Transverse colon (tissue), 3 donors: ENCODE data around the gene VPS35L.

Experiments
- EP300 ChIP-seq: sonication (generic); formaldehyde crosslinking; IDR thresholded peaks from one replicate; pipeline ENCODE4 v1.6.1; 2017; ENCODE audit warnings: antibody characterized with exemption, low read depth
- TF ChIP-seq, protein P1 (sequence below), 5 experiments: fragments of 200-600 bp in 3 of 5; fragments of 450-650 bp in 2 of 5; sonication (generic) in 3 of 5; IDR thresholded peaks; 1 replicate in 2 of 5; 2 replicates in 3 of 5; pipeline ENCODE4 v1.5.1; 2016 to 2017; ENCODE audit warnings: antibody characterized with exemption in 5 of 5, inconsistent platforms in 3 of 5, mild to moderate bottlenecking in 2 of 5, moderate library complexity in 1 of 5

DNA sequence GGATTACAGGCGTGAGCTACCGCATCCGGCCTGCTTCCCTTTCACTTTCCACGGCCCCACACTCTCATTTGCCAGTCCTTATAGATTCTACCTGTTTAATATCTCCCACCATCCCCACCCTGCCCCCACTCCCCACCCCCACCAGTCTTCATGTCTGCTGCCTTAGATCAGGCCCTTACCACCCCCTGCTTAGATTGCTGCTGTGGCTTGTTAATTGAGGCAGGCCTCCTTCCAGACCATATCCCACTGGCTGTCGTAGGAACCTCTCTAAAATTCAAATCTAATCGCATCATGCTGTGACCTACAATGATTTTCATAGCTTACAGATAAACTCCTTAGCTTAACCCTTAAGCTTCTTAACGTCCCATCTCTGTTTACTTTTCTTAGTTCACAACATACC lies 167.5 kb downstream of the VPS35L start:
- no peak for TF ChIP-seq EP300
- TF ChIP-seq, protein P1, sequence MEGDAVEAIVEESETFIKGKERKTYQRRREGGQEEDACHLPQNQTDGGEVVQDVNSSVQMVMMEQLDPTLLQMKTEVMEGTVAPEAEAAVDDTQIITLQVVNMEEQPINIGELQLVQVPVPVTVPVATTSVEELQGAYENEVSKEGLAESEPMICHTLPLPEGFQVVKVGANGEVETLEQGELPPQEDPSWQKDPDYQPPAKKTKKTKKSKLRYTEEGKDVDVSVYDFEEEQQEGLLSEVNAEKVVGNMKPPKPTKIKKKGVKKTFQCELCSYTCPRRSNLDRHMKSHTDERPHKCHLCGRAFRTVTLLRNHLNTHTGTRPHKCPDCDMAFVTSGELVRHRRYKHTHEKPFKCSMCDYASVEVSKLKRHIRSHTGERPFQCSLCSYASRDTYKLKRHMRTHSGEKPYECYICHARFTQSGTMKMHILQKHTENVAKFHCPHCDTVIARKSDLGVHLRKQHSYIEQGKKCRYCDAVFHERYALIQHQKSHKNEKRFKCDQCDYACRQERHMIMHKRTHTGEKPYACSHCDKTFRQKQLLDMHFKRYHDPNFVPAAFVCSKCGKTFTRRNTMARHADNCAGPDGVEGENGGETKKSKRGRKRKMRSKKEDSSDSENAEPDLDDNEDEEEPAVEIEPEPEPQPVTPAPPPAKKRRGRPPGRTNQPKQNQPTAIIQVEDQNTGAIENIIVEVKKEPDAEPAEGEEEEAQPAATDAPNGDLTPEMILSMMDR (IDR thresholded peaks at IDR 0.05): no peak
